Neural cell (in vitro differentiated cells): ENCODE results near the gene KIFC1. TPM values are rescaled to one million over a fixed set of nuclear protein-coding genes. Genes with fewer than 3 reads are reported as not detected.

Source experiments
- H2AFZ ChIP-seq: fragments of 200-600, 300-800 bp; sonication (generic), shearing (Covaris generic); 2 replicates; pipeline ENCODE4 v1.6.0; 2014; ENCODE audit warnings: low read depth, mild to moderate bottlenecking, antibody characterized with exemption, low read length, moderate library complexity
- H3F3A ChIP-seq: fragments of 200-600 bp; shearing (Covaris generic); 2 replicates; pipeline ENCODE4 v1.6.1; 2016; ENCODE audit warnings: mild to moderate bottlenecking, moderate library complexity, mixed read lengths, antibody characterized with exemption, low read length; ENCODE audit not compliant: insufficient read depth, poor library complexity, severe bottlenecking
- H3K27ac ChIP-seq: fragments of 200-600, 300-800 bp; sonication (generic), shearing (Covaris generic); 2 replicates; pipeline ENCODE4 v1.5.1; 2014; ENCODE audit warnings: mild to moderate bottlenecking, low read length, moderate library complexity
- H3K27me3 ChIP-seq: fragments of 300-800, 200-600 bp; sonication (generic), shearing (Covaris generic); 2 replicates; pipeline ENCODE4 v1.6.0; 2014; ENCODE audit warnings: mild to moderate bottlenecking, low read depth, low read length, moderate library complexity; ENCODE audit not compliant: insufficient read depth
- H3K36me3 ChIP-seq: fragments of 300-800, 200-600 bp; sonication (generic), shearing (Covaris generic); 2 replicates; pipeline ENCODE4 v1.5.1; 2014; ENCODE audit warnings: mild to moderate bottlenecking, antibody characterized with exemption, low read length, moderate library complexity; ENCODE audit not compliant: insufficient read depth
- H3K4me2 ChIP-seq: fragments of 300-800, 200-600 bp; sonication (generic), shearing (Covaris generic); 2 replicates; pipeline ENCODE4 v1.6.0; 2014; ENCODE audit warnings: mild to moderate bottlenecking, low read length
- H3K4me3 ChIP-seq: fragments of 300-800, 200-600 bp; sonication (generic), shearing (Covaris generic); 2 replicates; pipeline ENCODE4 v1.5.1; 2014; ENCODE audit warnings: mild to moderate bottlenecking, low read length, moderate library complexity
- H3K79me2 ChIP-seq: fragments of 200-600 bp; shearing (Covaris generic); replicated peaks from 2 replicates; pipeline ENCODE4 v1.6.0; 2014; ENCODE audit warnings: mild to moderate bottlenecking, low read length, moderate library complexity; ENCODE audit not compliant: insufficient read depth
- H3K9ac ChIP-seq: fragments of 300-800, 200-600 bp; sonication (generic), shearing (Covaris generic); 2 replicates; pipeline ENCODE4 v1.6.1; 2016; ENCODE audit warnings: mild to moderate bottlenecking, low read length, mixed read lengths
- H3K9me2 ChIP-seq: fragments of 200-600 bp; shearing (Covaris generic); 2 replicates; pipeline ENCODE4 v1.6.1; 2016; ENCODE audit warnings: mild to moderate bottlenecking, low read length, mixed read lengths; ENCODE audit not compliant: insufficient read depth
- H3K9me3 ChIP-seq: fragments of 200-600, 300-800 bp; sonication (generic), shearing (Covaris generic); 2 replicates; pipeline ENCODE4 v1.6.1; 2016; ENCODE audit warnings: mild to moderate bottlenecking, mixed run types, low read length, moderate library complexity, mixed read lengths
- H4K20me1 ChIP-seq: fragments of 200-600 bp; shearing (Covaris generic); 2 replicates; pipeline ENCODE4 v1.6.1; 2016; ENCODE audit warnings: mild to moderate bottlenecking, mixed run types; ENCODE audit not compliant: insufficient read depth
- EP300 ChIP-seq: fragments of 450-650 bp; conservative IDR thresholded peaks from 2 replicates; pipeline ENCODE4 v1.6.1; 2014; ENCODE audit warnings: antibody characterized with exemption, mild to moderate bottlenecking, moderate library complexity; ENCODE audit not compliant: poor library complexity, severe bottlenecking
- EZH2 ChIP-seq: fragments of 200-600, 300-800 bp; shearing (Covaris generic), sonication (generic); IDR thresholded peaks from 2 replicates; pipeline ENCODE4 v1.6.1; 2014; ENCODE audit warnings: antibody characterized with exemption, low read length, borderline replicate concordance, mild to moderate bottlenecking; ENCODE audit not compliant: insufficient read depth, poor library complexity, severe bottlenecking
- MXI1 ChIP-seq: fragments of 450-650 bp; conservative IDR thresholded peaks from 2 replicates; pipeline ENCODE4 v1.6.1; 2014; ENCODE audit warnings: antibody characterized with exemption, mild to moderate bottlenecking; ENCODE audit not compliant: poor library complexity, severe bottlenecking
- POLR2AphosphoS5 ChIP-seq: IDR thresholded peaks from 2 replicates; pipeline ENCODE4 v1.6.1; 2012
- RAD21 ChIP-seq: fragments of 450-650 bp; conservative IDR thresholded peaks from 2 replicates; pipeline ENCODE4 v1.6.1; 2014; ENCODE audit warnings: antibody characterized with exemption, mild to moderate bottlenecking, moderate library complexity
- SMC3 ChIP-seq: fragments of 450-650 bp; conservative IDR thresholded peaks from 2 replicates; pipeline ENCODE4 v1.6.1; 2014; ENCODE audit warnings: antibody characterized with exemption, mild to moderate bottlenecking, moderate library complexity; ENCODE audit not compliant: poor library complexity
- TAF1 ChIP-seq: IDR thresholded peaks from 2 replicates; pipeline ENCODE4 v1.6.1; 2012; ENCODE audit warnings: low read depth
- polyA plus RNA-seq: library from polyadenylated mRNA; depleted of rRNA; stranded (reverse); fragments of >200 nt; gene quantifications from 2 replicates; pipeline ENCODE4 v1.2.3, GENCODE V29; 2014
- TF ChIP-seq, protein P1 (sequence below): fragments of 450-650 bp; IDR thresholded peaks from 2 replicates; pipeline ENCODE4 v1.5.1; 2014; ENCODE audit warnings: antibody characterized with exemption, mild to moderate bottlenecking, moderate library complexity; ENCODE audit not compliant: poor library complexity, severe bottlenecking
- TF ChIP-seq, protein P2 (sequence below): IDR thresholded peaks from 2 replicates; pipeline ENCODE4 v1.6.1; 2012; ENCODE audit warnings: borderline replicate concordance

The KIFC1 gene
- polyA plus RNA-seq, 1 donor from 2014 or later, result 0.52 TPM

DNA sequence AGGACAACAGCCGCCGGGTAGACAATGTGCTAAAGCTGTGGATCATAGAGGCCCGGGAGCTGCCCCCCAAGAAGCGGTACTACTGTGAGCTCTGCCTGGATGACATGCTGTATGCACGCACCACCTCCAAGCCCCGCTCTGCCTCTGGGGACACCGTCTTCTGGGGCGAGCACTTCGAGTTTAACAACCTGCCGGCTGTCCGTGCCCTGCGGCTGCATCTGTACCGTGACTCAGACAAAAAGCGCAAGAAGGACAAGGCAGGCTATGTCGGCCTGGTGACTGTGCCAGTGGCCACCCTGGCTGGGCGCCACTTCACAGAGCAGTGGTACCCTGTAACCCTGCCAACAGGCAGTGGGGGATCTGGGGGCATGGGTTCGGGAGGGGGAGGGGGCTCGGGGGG, 46.0 kb downstream of the KIFC1 start:
- no peaks in the 10 kb centered on the region for H3K9me2 ChIP-seq
- H3K9me3 ChIP-seq, result no peaks in the 10 kb centered on the region
- no peak overlapping the region for H3K4me3 ChIP-seq
- no peak overlapping the region for H3K27ac ChIP-seq
- no peak overlapping the region for H2AFZ ChIP-seq
- TF ChIP-seq EP300, result no peak
- no peak for TF ChIP-seq MXI1
- TF ChIP-seq SMC3, result no peak
- TF ChIP-seq RAD21, result no peak
- TF ChIP-seq, protein P1, sequence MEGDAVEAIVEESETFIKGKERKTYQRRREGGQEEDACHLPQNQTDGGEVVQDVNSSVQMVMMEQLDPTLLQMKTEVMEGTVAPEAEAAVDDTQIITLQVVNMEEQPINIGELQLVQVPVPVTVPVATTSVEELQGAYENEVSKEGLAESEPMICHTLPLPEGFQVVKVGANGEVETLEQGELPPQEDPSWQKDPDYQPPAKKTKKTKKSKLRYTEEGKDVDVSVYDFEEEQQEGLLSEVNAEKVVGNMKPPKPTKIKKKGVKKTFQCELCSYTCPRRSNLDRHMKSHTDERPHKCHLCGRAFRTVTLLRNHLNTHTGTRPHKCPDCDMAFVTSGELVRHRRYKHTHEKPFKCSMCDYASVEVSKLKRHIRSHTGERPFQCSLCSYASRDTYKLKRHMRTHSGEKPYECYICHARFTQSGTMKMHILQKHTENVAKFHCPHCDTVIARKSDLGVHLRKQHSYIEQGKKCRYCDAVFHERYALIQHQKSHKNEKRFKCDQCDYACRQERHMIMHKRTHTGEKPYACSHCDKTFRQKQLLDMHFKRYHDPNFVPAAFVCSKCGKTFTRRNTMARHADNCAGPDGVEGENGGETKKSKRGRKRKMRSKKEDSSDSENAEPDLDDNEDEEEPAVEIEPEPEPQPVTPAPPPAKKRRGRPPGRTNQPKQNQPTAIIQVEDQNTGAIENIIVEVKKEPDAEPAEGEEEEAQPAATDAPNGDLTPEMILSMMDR, result no peak
- TF ChIP-seq POLR2AphosphoS5, result no peak
- no peak for TF ChIP-seq TAF1
- no peaks in the 10 kb centered on the region for H3K27me3 ChIP-seq
- H3F3A ChIP-seq, result no peaks in the 10 kb centered on the region
- H4K20me1 ChIP-seq, result no peaks in the 10 kb centered on the region
- H3K9ac ChIP-seq, result no peak overlapping the region
- no peaks in the 10 kb centered on the region for H3K36me3 ChIP-seq
- H3K4me2 ChIP-seq, result no peak overlapping the region
- peaks cover 2% of the 10 kb centered on the region for H3K79me2 ChIP-seq

- Histone ChIP-seq H3K27ac (no peak overlapping the region), H2AFZ (no peak overlapping the region), H3K4me3 (no peak overlapping the region), H3K4me2 (no peak overlapping the region), H3K9me3 (no peaks in the 10 kb centered on the region), H3K27me3 (no peaks in the 10 kb centered on the region), H3K9ac (no peak overlapping the region), H3K9me2 (no peaks in the 10 kb centered on the region), H4K20me1 (no peaks in the 10 kb centered on the region), H3F3A (no peaks in the 10 kb centered on the region), H3K36me3 (no peaks in the 10 kb centered on the region), H3K79me2 (no peaks in the 10 kb centered on the region)
- TF ChIP-seq EZH2, result no peak
- TF ChIP-seq SMC3, result no peak
- TF ChIP-seq EP300, result no peak
- TF ChIP-seq, protein P2, sequence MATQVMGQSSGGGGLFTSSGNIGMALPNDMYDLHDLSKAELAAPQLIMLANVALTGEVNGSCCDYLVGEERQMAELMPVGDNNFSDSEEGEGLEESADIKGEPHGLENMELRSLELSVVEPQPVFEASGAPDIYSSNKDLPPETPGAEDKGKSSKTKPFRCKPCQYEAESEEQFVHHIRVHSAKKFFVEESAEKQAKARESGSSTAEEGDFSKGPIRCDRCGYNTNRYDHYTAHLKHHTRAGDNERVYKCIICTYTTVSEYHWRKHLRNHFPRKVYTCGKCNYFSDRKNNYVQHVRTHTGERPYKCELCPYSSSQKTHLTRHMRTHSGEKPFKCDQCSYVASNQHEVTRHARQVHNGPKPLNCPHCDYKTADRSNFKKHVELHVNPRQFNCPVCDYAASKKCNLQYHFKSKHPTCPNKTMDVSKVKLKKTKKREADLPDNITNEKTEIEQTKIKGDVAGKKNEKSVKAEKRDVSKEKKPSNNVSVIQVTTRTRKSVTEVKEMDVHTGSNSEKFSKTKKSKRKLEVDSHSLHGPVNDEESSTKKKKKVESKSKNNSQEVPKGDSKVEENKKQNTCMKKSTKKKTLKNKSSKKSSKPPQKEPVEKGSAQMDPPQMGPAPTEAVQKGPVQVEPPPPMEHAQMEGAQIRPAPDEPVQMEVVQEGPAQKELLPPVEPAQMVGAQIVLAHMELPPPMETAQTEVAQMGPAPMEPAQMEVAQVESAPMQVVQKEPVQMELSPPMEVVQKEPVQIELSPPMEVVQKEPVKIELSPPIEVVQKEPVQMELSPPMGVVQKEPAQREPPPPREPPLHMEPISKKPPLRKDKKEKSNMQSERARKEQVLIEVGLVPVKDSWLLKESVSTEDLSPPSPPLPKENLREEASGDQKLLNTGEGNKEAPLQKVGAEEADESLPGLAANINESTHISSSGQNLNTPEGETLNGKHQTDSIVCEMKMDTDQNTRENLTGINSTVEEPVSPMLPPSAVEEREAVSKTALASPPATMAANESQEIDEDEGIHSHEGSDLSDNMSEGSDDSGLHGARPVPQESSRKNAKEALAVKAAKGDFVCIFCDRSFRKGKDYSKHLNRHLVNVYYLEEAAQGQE, result no peak
- TF ChIP-seq, protein P1, result no peak
- no peak for TF ChIP-seq POLR2AphosphoS5
- no peak for TF ChIP-seq TAF1
- TF ChIP-seq MXI1, result no peak
- no peak for TF ChIP-seq RAD21
Observed at GRCh38 chr6:33438978-33439594, 47.5 kb downstream of the KIFC1 start.
